OCI-LY7 (cell line): ENCODE results near the gene SDC3.

ENCODE experiments used
- CTCF ChIP-seq: fragments of 200-600 bp; sonication (generic); conservative IDR thresholded peaks from 2 replicates; pipeline ENCODE4 v1.5.1; 2014; ENCODE audit warnings: mild to moderate bottlenecking, antibody characterized with exemption, low read length, moderate library complexity, mixed read lengths
- EZH2phosphoT487 ChIP-seq: fragments of 200-600 bp; sonication (generic); IDR thresholded peaks from 2 replicates; pipeline ENCODE4 v1.6.1; 2018; ENCODE audit warnings: low read depth, borderline replicate concordance, mild to moderate bottlenecking, mixed run types, antibody characterized with exemption, low read length, moderate library complexity, mixed read lengths

DNA sequence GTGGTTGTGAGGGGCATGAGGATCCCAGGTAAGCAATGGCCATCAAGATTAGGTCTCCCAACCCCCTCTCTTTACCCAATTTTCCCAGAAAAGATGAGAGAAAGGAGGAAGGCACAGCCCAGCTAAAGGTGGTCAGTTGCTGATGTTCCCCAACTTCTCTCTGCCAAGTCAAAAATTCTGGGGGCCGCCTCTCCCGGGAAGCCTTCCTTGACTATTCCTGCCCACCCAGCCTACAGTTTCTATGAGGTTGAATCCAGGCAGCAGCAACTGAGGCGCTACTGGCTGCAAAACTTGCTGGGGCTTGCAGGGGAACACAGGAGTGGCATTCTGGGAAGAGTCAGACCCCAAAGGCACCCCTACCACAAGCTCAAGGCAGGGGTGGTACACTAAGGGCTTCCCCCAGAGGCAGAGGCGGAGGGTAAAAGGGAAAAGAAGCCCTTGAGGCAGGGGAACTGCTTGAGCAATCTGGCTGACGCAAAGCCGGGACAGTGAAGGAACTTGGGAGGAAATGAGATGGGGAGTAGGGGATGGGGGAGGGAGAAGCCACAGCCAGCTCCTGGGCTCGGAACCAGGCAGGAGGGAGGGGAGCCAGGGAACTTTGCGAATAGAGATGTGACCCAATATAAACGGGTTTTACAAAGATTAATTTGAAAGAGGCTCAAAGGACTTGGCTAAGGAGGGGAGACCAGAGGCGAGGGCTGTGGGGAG, 31.2 kb downstream of the SDC3 start:
- TF ChIP-seq CTCF (no peak), EZH2phosphoT487 (no peak)
